ENCODE data around the gene EPN3. TPM values are rescaled to one million over a fixed set of nuclear protein-coding genes. Genes with fewer than 3 reads are reported as not detected.

The EPN3 gene
- polyA plus RNA-seq, 1 donor from 2014 or later: not detected

Other genes with a start within 250 kb of the EPN3 start
- 6.9 and 9.5 TPM in 2 replicates for gene XYLT2, start 186.6 kb upstream of the EPN3 start, polyA plus RNA-seq
- gene MRPL27, start 159.6 kb upstream of the EPN3 start, polyA plus RNA-seq: 118 and 138 TPM in 2 replicates
- gene EME1, start 159.5 kb upstream of the EPN3 start, polyA plus RNA-seq: 1.1 and 5.4 TPM in 2 replicates
- 67.2 and 71.4 TPM in 2 replicates for gene LRRC59, start 135.2 kb upstream of the EPN3 start, polyA plus RNA-seq
- not detected in 2 replicates for gene ACSF2, start 106.5 kb upstream of the EPN3 start, polyA plus RNA-seq
- not detected in 2 replicates for gene CHAD, start 63.9 kb upstream of the EPN3 start, polyA plus RNA-seq
- 61.9 and 73.5 TPM in 2 replicates for gene RSAD1, start 53.9 kb upstream of the EPN3 start, polyA plus RNA-seq
- 0.34 and 0.35 TPM in 2 replicates for gene MYCBPAP, start 24.3 kb upstream of the EPN3 start, polyA plus RNA-seq
- gene SPATA20, start 14.4 kb downstream of the EPN3 start, polyA plus RNA-seq: 48.1 and 53.5 TPM in 2 replicates
- gene CACNA1G, start 28.0 kb downstream of the EPN3 start, polyA plus RNA-seq: 10.9 and 11.0 TPM in 2 replicates
- gene ABCC3, start 102.1 kb downstream of the EPN3 start, polyA plus RNA-seq: 0.08 TPM in 1 of 2 replicates, not detected in the other
- 15.2 and 16.1 TPM in 2 replicates for gene ANKRD40, start 175.2 kb downstream of the EPN3 start, polyA plus RNA-seq
- 634 and 677 TPM in 2 replicates for gene LUC7L3, start 186.9 kb downstream of the EPN3 start, polyA plus RNA-seq
- not detected in 2 replicates for gene ANKRD40CL, start 234.8 kb downstream of the EPN3 start, polyA plus RNA-seq